NCI-H187 treated with DMSO at 0.1 percent for 48 hours (cell line): ENCODE data around the gene RPS6KA2.

Experiments used
- DNase-seq: peaks from one replicate; lab custom pipeline; 2025; lab: John Stamatoyannopoulos, UW

Gene RPS6KA2

DNA sequence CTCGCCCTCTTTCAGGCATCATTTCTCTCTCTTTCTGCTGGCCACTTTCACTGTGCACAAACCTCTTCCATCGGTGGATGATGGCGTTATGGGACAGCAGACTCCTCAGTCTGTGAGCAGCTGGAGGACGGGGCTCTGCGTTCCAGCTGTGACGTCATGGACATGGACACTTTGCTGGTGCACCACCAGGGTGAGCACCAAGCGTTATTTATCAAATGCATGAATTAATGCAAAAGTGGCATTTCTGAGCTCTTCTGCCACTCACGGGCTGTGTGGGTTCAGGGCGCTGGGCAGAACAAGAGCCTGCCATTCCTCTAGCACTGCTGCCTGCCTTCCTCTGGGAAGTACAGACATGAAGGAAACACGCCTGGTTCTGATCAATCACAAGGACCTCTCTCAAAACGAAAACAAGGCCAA lies 161.4 kb downstream of the RPS6KA2 start:
- no peak for DNase-seq

DNA sequence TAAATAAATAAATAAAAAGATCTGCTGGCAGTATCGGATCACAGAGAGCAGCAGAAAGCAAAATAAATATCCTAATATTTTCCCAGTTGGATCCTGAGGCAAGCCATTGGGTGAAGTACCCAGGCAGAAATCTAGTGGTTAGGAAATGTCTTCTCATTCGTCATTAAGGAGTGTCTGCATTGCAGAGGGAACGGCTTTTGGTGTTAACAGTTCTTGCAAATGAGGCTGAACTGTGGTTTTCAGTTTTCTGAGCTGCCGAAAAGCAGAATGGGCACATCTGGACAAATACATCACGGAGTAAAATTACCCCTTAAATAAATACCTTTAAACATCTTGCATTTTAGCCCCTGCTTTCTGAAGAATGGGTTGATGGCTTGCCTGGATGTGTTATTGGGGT lies 162.1 kb downstream of the RPS6KA2 start:
- DNase-seq, result no peak

DNA sequence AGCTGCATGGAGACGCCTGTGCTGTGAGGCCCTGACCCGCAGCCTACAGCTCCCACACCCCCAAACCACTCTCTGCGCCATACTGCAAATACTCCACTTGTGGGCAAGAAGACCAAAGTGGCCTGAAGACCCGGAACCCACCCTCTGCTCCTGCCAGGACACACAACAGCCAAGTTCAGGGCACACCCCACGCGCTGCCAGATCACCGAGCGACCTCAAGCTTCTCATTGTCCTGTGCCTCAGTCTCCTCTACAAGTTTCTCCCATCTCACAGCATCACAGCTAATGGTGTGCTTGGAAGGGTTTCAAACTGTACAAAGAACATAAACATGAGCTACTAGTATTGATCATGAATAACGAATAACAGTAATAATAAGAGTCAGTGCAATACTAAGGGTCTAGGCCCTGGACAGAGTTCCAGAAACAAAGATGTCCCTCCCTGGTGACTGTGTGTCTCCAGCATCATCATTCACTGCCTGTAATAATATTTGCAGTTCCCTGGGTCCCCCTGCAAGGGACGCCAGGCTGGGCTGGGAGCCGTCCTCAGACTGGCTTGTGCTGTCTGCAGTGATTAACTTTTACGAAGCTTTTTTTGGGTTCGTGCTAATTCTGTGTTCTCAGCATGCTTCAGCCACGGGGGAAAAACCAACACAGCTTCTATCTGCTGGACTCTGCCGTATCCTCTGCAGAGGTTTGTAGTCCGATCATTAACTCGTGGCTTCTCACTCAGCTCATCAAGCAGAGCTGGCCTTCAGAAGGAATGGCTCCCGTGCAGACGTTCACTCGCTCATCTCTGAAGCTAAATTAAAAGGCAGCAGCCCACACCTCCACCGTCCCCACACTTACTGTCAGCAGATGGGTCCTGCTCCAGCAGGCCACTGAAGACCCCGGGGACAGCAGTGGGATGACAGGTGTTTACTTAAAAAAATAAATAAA lies 162.7 kb downstream of the RPS6KA2 start:
- DNase-seq, result no peak

DNA sequence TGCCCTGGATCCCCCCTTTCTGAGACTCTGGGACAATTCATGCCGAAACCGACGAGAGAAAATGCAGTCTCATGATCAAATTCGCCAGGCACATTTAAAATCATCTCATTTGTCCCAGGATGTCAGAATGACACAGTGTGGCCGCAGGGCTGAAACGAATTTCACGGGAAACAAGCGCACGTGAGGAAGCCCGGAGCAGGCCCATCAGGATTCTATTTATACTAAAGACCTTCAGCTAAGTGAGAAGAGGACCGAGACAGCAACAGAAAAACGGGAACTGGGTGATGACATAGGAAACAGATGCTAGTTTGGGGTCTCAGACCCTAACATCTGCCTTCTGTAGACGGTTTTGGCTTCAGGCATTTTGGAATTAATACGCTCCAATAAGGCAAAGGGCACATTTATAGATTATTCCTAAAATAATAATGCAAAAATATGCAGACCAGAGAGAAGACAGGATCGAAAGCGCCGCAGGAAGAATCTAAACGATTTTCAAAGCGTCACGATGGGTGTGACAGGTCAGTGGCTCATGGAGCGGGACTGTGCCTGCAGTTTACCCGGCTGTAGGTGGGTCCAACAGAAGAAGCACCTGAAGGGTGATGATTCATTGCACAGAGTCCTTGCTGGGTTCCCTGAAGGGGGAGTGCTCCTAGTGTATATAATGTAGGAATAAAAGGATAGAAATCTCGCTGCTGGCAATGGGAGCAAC lies 163.5 kb downstream of the RPS6KA2 start:
- DNase-seq, result no peak

DNA sequence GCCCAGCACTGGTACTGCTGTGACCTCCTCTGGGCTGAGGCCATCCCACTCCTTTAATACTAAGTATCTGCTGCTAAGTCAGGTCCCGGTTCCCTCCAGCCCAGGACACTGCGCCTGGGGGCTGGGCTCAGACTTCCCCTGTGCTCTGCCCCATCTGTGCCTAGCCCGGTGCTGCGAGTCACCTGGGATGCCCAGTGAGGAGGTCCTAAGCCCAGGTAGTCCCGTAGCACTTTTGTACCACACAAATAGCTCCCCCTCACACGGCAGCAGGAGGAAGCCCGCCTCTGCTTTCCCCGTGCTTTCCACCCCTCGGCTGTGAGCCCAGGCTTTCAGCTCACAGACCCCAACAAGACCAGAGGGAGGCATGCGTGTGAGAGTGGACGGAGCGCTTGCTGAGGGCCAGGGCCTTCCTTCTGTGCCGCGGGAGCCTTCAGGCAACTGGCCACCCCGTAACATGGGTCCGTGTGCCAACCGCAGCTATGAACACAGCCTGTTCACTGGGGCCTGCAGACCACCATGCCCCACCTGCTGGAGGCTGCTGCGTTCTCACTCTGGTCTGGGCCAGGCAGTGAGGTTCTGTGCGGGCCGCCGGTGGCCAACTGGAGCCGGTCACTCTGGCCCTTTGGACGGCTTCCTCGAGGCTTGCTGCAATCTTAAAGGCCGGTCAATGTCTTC lies 164.5 kb downstream of the RPS6KA2 start:
- DNase-seq, result no peak

DNA sequence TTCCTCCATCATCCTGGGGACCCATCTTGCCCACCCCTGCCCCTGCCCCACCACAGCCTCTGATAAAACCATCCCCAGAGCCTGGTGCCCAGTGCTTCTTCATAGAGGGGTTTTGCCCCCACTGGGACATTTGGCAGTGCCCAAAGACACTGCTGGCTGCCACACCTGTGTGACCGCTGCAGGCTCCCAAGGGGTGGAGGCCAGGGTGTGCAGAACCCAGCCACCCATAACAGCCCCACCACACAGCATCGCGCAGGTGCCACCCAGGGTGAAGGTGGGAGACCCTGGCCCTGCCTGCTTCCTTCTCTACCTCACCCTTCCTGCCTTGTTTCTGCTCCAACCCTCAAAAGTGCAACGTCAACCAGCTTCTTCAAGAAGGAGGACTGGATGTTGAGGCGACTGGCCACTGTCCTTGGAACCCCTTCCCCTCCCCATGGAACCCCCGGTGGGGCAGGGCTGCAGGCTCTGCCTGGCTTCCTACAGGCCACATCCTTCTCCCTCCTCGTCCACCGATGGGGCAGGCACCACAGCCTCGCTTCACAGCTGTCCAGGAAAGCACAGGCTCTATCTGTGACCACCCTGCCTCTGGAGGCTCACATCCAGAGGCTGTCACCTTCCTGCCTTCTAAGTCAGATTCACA lies 165.1 kb downstream of the RPS6KA2 start:
- DNase-seq, result no peak

DNA sequence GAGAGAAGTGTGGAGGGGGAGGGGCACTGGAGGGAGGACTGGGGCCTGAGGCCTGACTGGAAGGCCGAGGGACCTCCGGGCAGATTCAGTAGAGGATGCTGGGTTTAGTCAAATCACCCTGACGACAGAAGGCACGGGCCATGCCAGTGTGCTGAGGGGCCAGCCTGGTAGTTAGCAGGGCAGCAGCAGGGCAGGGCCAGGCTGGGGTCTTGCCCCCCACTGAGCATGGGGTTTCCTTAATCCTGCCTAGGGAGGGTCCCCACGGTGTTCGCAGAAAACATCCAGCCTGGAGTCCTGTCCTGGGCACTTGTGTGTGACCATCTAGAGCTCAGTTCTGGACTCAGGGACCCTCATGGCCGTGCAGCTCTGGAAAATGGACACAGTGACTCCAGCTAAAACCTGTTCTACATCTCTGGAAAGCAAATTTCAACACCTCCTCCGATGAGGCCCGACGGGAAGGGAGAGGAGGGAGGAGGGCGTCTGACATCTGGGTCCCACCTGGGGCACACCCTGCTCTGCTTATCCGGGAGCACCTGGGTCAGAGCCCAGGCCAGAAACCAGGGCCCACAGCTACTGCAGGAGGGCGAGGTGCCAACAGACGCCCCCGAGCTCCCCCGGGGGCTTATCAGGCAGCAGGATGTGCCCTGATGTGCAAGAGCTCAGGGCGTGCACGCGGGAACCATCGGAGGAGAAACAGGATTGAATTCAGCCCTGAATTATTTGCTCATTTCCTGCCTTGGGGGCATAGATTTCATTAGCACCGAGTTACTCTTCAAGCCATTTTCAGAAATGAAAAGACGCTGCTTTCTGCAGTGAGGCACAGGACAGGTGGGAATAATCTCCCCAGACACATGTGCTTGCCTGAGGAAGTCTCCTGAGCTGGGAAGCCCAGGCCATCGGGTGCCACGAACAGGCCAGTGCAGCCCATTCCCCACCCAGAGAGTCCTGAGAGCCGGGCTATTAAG lies 166.3 kb downstream of the RPS6KA2 start:
- DNase-seq, result no peak

DNA sequence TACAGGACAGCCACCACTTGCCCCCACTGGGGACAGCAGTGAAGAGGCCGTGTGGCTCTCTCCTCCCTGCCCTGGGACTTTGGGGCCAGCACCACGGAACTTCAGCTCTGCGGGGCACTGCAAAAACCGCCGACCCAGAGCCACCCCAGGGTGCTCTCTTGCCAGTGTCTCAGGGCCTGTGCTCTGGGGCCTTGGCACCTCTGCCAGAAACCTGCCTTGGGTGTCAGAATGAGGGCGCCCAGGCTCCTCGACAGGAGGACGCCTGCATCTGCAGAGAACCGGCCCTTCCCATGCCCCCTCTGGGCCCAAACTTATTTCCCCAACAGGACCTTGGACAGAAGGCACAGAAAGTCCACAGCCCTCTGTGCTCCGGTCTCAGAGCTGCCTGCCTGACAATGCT lies 167.1 kb downstream of the RPS6KA2 start:
- no peak for DNase-seq

DNA sequence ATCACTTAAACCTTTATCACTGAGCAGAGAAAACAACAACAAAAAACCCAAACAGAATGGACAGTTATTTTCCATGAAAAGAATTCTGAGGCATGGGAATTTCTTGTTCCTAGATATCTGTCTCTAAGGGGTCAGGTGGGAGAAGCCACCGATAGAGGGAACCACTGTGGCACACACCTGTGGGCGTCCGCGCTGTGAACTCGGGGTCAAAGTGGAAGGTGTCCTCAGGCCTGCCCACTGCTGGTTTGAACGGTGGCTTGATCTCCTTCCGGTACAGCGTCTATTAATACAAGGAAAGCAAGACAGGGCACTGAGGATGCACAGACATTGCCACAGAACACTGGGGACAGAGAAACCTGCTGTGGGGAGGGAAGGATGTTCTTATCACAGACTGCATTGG lies 167.8 kb downstream of the RPS6KA2 start:
- DNase-seq, result no peak

DNA sequence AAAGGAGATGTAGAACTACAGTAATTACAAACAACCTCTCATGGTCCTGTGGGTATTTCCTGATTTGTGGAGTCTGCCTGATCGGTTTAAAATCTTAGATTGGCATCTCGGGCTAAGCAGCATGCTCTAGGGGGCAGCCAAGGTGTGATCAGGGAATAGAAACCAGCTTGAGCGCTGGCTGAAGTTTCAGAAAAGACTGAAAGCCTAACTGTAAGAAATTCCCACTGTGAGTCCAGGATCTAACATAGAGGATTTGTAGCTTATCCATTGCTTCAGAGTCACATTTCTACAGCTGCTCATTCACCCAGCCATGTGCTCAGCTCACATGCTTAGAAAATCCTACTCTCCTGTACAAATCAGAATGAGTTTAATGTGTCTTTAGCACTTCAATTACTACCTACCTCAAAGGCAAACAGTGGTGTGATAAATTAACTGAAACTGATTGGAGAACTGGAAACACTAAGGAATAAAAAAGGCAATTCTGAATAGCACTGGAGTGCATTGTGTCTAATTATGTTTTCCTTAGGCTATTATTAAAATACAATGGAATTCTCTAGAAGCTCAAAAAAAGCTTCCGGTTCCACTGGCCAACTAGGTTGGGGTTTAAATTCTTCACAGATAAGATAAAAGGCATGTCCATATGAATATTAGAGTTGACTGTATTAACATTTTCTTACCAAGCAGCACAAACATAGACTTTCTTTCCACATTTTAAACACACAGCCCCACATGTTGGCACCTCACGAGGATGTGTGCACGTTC lies 170.5 kb downstream of the RPS6KA2 start:
- DNase-seq, result no peak

DNA sequence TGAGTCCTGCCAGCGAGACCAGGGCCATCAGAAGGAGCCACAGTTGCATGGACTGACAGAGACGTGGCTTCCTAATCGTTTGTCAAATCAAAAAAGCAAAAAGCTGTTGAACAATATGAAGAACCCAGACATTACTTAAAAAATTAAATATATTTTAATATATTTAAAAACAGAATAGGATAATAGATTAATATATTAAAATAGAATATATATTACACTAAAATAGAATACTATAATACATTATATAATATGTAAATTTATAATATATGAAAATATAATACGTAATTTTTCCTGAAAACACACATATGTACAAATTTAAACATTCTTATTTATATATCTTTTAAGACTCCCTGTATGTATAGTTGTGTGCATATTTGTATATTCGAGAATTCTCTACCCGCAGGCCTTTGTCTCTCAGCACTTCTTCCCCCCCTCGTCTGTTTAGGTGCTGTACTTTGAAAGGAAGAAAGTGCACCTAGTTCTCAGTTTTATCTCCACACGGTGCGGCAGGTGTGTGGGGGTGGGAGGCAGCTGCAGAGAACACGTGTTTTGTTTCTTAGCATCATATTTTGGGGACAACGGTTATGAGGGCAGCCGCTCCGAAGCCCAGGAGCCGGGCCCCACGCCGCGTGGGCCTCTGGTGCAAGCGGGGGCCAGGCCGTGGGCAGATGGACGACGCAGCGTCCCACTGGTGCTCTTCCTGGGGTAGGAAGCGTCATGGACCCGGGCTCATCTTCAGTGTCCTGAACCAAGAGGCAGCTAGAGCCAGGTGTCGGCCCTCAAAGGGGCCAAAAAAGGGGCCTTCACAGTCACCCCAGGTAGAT lies 172.1 kb downstream of the RPS6KA2 start:
- no peak for DNase-seq

DNA sequence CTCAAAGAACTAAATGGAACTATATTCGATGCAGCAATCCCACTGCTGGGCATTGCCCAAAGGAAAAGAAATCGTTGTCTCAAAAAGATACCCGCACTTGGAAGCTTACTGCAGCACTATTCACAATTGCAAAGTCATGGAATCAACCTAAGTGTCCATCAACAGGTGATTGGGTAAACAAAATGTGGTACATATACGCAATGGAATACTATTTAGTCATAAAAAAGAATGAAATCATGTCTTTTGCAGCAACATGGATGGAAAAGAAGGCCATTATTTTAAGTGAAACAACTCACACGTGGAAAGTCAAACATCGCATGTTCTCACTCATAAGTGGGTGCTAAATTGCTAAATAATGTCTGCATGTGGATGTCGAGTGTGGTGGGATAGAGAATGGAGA lies 173.4 kb downstream of the RPS6KA2 start:
- no peak for DNase-seq

DNA sequence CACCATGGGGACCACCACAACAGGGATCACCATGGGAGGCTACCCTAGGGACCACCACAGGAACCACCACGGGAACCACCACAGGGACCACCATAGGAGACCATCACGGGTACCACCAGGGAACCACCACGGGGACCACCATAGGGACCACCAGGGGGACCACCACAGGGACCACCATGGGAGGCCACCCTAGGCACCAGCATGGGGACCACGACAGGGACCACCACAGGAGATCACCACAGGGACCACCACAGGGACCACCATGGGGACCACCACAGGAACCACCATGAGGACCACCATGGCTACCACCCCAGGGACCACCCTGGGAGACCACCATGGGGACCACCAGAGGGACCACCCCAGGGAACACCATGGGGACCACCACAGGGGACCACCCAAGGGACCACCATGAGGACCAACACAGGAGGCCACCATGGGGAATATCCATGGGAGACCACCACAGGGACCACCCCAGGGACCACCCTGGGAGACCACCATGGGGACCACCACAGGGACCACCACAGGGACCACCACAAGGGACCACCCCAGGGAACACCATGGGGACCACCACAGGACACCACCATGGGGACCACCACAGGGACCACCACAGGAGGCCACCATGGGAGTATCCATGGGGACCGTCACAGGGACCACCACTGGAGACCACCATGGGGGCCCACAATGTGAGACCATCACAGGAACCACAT lies 176.7 kb downstream of the RPS6KA2 start:
- no peak for DNase-seq

DNA sequence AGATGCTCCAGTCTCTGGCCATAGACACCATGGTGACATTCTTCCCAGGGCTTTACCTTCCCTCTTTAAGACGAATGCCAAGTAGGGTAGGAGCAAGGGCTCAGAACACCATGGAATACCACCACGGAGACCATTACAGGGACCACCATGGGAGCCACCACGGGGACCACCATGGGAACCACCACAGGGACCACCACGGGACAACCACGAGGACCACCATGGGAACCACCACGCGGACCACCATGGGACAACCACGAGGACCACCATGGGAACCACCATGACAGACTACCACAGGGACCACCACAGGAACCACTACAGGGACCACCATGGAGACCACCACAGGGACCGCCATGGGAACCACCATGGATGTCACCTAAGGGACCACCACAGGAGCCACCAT lies 177.4 kb downstream of the RPS6KA2 start:
- DNase-seq, result no peak

DNA sequence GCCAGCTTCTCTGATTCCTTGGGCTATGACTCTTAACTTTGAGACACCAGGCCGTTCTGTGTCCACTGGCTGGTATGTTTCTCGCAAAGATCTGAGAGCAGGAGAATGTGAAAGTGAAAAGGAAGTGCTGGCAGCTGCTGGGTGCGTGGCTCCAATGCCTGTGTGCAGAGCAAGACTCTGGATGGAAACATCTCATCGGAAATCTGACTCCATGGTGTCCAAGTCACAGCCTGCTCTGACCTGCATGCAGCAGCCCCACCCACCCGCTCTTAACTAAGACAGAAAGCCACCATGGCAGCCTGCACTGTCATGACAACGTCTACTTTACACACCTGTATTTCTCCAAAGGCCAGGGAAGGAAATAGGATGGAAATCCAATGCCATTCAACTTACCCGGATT lies 178.0 kb downstream of the RPS6KA2 start:
- DNase-seq, result no peak

DNA sequence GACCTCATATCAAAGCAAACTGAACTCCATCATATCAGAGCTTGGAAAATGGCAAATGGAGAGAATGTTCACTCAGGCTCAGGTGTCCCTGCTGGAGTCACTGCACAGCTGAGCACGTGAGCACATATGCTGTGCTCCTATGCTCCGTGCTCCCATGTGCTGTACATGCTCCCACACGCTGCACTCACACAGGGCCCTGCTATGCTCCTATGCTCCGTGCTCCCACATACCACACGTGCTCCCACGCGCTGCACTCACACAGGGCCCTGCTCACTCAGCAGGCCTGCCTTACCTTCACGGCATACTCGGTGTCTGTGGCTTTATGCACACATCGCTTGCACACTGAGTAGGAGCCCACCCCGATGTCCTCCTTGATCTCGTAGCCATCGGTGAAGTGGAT lies 178.6 kb downstream of the RPS6KA2 start:
- DNase-seq, result no peak

DNA sequence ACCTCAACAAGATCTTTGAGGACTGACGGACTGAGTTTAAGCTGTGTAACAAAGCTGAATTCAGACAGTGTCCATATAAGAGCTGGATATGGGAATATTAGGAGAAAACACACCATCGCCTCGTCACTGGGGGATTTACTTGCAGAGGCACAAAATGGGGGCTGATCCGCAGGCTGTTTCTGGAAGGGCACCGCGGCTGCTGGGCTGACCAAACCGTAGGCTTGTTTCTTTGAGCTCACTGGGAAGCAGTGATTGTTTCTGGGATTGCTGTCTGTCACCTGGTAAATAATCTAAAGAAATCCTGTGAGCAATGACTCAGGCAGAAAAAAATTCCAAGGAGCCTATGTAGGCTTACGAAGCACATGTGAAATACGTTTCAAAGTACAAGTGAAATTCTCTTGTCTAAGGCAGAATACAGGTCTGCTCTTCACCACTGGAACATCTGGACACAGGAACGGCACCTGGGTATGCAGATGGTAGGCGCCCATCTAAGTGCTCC lies 180.4 kb downstream of the RPS6KA2 start:
- no peak for DNase-seq

DNA sequence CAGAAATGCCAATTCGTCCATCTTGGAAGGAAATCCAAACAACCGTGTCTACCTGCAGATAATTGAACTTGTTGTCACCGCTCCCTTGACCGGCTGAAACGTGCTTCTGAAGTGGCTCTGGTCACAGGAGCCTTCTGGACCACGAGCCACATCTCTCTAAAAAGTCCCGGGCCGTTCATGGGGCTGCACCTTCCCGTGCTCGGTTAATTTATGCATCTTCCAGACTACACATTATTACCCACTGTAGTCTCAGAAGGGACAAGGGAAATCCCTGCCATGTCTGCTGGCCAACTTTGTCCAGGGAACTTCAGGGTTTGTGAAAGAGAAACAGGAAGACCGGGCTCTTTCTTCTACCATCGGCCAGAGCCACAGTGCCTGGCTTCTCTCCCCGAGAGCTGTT lies 180.9 kb downstream of the RPS6KA2 start:
- DNase-seq, result no peak

DNA sequence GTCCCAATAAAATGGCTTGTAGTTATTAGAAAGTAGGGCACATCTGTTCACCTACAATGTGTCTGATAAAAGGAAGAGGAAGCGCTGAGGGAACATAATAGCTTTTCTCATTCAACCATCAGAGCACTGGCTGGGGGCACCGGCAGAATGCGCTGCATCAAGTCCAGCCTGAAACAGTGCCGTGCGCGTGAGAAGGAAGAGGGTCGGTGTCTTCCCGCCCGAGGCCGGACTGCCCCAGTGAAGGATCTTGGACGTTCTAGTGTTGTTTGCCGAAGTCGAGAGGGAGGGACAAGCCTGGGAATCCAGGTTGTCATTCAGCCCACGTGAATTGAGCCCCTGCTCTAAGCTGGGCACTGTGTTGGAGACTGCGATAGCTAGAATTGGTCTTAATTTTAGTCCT lies 182.6 kb downstream of the RPS6KA2 start:
- no peak for DNase-seq
